Central memory CD4-positive, alpha-beta T cell (primary cell): ENCODE measurements around the gene NRL.

Source experiments
- DNase-seq: peaks from one replicate; pipeline ENCODE4 v3.0.0; 2022

Gene NRL

GRCh38 chr14:24098927-24099813 is 15.6 kb downstream of the NRL start:
- DNase-seq: no peak

GRCh38 chr14:24098229-24098926 is 16.4 kb downstream of the NRL start:
- no peak for DNase-seq

- no peak for DNase-seq
Measured at GRCh38 chr14:24096545-24097181, 18.1 kb downstream of the NRL start.

GRCh38 chr14:24095271-24096068 is 19.3 kb downstream of the NRL start:
- no peak for DNase-seq

GRCh38 chr14:24094841-24095270 is 19.9 kb downstream of the NRL start:
- no peak for DNase-seq

- DNase-seq: peak; percentile 54
Measured at GRCh38 chr14:24093901-24094840, 20.6 kb downstream of the NRL start, which contains the start of gene PCK2. Gene PCK2 (plus strand): TSS chr14:24094311. CDS start chr14:24094406, 95 bp downstream.

GRCh38 chr14:24093207-24093900 is 21.4 kb downstream of the NRL start:
- no peak for DNase-seq

GRCh38 chr14:24092505-24093206 is 22.1 kb downstream of the NRL start:
- DNase-seq: no peak

- DNase-seq: no peak
Measured at GRCh38 chr14:24092110-24092504, 22.6 kb downstream of the NRL start.

GRCh38 chr14:24089890-24090289 is 24.9 kb downstream of the NRL start:
- DNase-seq: no peak

- no peak for DNase-seq
Measured at GRCh38 chr14:24088095-24088494, 26.7 kb downstream of the NRL start.

GRCh38 chr14:24087004-24087403 is 27.7 kb downstream of the NRL start:
- DNase-seq: no peak

- no peak for DNase-seq
Measured at GRCh38 chr14:24086193-24086955, 28.4 kb downstream of the NRL start.

- DNase-seq: no peak
Measured at GRCh38 chr14:24085215-24085614, 29.5 kb downstream of the NRL start.

- DNase-seq: no peak
Measured at GRCh38 chr14:24084440-24084839, 30.3 kb downstream of the NRL start.

- DNase-seq: no peak
Measured at GRCh38 chr14:24083462-24083861, 31.3 kb downstream of the NRL start.

GRCh38 chr14:24082411-24083080 is 32.2 kb downstream of the NRL start:
- DNase-seq: no peak

GRCh38 chr14:24081739-24082211 is 33.0 kb downstream of the NRL start:
- no peak for DNase-seq
